Panc1 (cell line): ENCODE measurements around the gene ACOXL.

Source experiments
- POLR2AphosphoS5 ChIP-seq: IDR thresholded peaks from 2 replicates; pipeline ENCODE4 v1.6.1; 2012; ENCODE audit warnings: mild to moderate bottlenecking, low read depth, low read length, moderate library complexity
- SIN3A ChIP-seq: IDR thresholded peaks from 2 replicates; pipeline ENCODE4 v1.6.1; 2012; ENCODE audit warnings: low read depth, mild to moderate bottlenecking, low read length, moderate library complexity, borderline replicate concordance; ENCODE audit not compliant: insufficient read depth
- TCF7L2 ChIP-seq: IDR thresholded peaks from 2 replicates; pipeline ENCODE4 v1.6.1; 2011; ENCODE audit warnings: mild to moderate bottlenecking, low read depth, low read length, inconsistent platforms
- TF ChIP-seq, protein P1 (sequence below): fragments of 450-650 bp; IDR thresholded peaks from 2 replicates; pipeline ENCODE4 v1.5.1; 2017; ENCODE audit warnings: mild to moderate bottlenecking
- TF ChIP-seq, protein P2 (sequence below), 2 experiments: IDR thresholded peaks; 2 replicates each; pipeline ENCODE4 v1.6.1; 2011 to 2012; ENCODE audit warnings: low read depth in 2 of 2, control low read depth in 1 of 2, low read length in 1 of 2, mild to moderate bottlenecking in 1 of 2, moderate library complexity in 1 of 2; ENCODE audit not compliant: insufficient read depth in 1 of 2

DNA sequence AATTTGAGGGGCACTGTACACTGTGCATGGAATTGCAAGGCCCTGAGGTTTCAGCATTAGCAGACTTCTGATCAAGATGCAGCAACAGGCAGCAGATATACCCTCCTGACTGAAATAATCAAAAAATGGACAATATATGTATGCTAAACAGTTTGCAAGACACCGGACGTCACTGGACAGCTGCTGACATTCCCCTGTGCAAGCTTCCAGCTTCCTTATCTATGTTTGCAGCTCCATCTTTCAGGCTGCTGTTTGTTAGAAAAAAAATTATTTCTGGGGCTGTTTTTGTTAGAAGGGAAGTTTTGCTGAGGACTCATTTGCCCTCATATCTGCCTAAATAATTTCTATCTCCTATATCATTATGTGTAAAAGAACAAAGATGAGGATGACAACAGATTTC is 208.9 kb downstream of the ACOXL start:
- TF ChIP-seq, protein P1, sequence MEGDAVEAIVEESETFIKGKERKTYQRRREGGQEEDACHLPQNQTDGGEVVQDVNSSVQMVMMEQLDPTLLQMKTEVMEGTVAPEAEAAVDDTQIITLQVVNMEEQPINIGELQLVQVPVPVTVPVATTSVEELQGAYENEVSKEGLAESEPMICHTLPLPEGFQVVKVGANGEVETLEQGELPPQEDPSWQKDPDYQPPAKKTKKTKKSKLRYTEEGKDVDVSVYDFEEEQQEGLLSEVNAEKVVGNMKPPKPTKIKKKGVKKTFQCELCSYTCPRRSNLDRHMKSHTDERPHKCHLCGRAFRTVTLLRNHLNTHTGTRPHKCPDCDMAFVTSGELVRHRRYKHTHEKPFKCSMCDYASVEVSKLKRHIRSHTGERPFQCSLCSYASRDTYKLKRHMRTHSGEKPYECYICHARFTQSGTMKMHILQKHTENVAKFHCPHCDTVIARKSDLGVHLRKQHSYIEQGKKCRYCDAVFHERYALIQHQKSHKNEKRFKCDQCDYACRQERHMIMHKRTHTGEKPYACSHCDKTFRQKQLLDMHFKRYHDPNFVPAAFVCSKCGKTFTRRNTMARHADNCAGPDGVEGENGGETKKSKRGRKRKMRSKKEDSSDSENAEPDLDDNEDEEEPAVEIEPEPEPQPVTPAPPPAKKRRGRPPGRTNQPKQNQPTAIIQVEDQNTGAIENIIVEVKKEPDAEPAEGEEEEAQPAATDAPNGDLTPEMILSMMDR, result no peak
- TF ChIP-seq SIN3A (no peak), POLR2AphosphoS5 (no peak), TCF7L2 (no peak)
- TF ChIP-seq, protein P2, sequence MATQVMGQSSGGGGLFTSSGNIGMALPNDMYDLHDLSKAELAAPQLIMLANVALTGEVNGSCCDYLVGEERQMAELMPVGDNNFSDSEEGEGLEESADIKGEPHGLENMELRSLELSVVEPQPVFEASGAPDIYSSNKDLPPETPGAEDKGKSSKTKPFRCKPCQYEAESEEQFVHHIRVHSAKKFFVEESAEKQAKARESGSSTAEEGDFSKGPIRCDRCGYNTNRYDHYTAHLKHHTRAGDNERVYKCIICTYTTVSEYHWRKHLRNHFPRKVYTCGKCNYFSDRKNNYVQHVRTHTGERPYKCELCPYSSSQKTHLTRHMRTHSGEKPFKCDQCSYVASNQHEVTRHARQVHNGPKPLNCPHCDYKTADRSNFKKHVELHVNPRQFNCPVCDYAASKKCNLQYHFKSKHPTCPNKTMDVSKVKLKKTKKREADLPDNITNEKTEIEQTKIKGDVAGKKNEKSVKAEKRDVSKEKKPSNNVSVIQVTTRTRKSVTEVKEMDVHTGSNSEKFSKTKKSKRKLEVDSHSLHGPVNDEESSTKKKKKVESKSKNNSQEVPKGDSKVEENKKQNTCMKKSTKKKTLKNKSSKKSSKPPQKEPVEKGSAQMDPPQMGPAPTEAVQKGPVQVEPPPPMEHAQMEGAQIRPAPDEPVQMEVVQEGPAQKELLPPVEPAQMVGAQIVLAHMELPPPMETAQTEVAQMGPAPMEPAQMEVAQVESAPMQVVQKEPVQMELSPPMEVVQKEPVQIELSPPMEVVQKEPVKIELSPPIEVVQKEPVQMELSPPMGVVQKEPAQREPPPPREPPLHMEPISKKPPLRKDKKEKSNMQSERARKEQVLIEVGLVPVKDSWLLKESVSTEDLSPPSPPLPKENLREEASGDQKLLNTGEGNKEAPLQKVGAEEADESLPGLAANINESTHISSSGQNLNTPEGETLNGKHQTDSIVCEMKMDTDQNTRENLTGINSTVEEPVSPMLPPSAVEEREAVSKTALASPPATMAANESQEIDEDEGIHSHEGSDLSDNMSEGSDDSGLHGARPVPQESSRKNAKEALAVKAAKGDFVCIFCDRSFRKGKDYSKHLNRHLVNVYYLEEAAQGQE (IDR thresholded peaks at IDR 0.05; ENCODE audit: insufficient read depth in 1 of 2, low read depth in 2 of 2, low read length in 1 of 2), result no peak
